Caco-2 (cell line): Measurements from ENCODE around the gene PTGES2. TPM values are rescaled to one million over a fixed set of nuclear protein-coding genes. Genes with fewer than 3 reads are reported as not detected.
"Not testable (repeated sequence)": the region's sequence is repeated elsewhere in the genome, so short reads cannot be mapped to it uniquely, and the experiment has no call there.

Source experiments
- BruUV-seq: library from RNA; stranded (reverse); fragments of 400-500 nt; replicated peaks from 2 replicates; lab custom pipeline; 2021; lab: Mats Ljungman, UMichigan
- CTCF ChIA-PET: fragments of 300-600 bp; sonication (Branson Sonifier 250); formaldehyde crosslinking; loops from one replicate; lab custom pipeline; 2022; ENCODE audit warnings: antibody characterized with exemption; lab: Charles Lee
- POLR2A ChIA-PET: fragments of 300-600 bp; sonication (Branson Sonifier 250); formaldehyde crosslinking; loops from one replicate; lab custom pipeline; 2022; ENCODE audit warnings: antibody characterized with exemption; lab: Charles Lee
- DNase-seq, 2 experiments: peaks; one replicate each; pipeline versions ENCODE4 v3.0.0 to v3.0.0-alpha.2; 2020 to 2022
- H3K27me3 ChIP-seq: replicated peaks from 2 replicates; pipeline ENCODE4 v1.6.0; 2011; ENCODE audit warnings: low read length; ENCODE audit not compliant: control insufficient read depth, insufficient read depth
- H3K36me3 ChIP-seq: 2 replicates; pipeline ENCODE4 v1.5.1; 2011; ENCODE audit warnings: low read length; ENCODE audit not compliant: control insufficient read depth, insufficient read depth
- H3K4me1 ChIP-seq: fragments of 250-450 bp; sonication (Bioruptor Pico); 2 replicates; pipeline ENCODE4 v1.5.1; 2020; ENCODE audit warnings: mild to moderate bottlenecking
- H3K4me3 ChIP-seq: 2 replicates; pipeline ENCODE4 v1.5.1; 2011; ENCODE audit warnings: low read depth, mild to moderate bottlenecking, control low read depth, low read length
- H3K9me3 ChIP-seq: fragments of 250-450 bp; sonication (Bioruptor Pico); 2 replicates; pipeline ENCODE4 v1.5.1; 2020; ENCODE audit warnings: mild to moderate bottlenecking, moderate library complexity
- H3K27ac Mint-ChIP-seq: one replicate; pipeline ENCODE4 v1.8.0; 2022; ENCODE audit warnings: mixed read lengths; ENCODE audit not compliant: unreplicated experiment
- H3K27me3 Mint-ChIP-seq: one replicate; pipeline ENCODE4 v1.8.0; 2022; ENCODE audit warnings: mixed read lengths; ENCODE audit not compliant: insufficient read depth, unreplicated experiment
- H3K36me3 Mint-ChIP-seq: one replicate; pipeline ENCODE4 v1.8.0; 2022; ENCODE audit warnings: mild to moderate bottlenecking, mixed read lengths; ENCODE audit not compliant: insufficient read depth, unreplicated experiment
- H3K4me1 Mint-ChIP-seq: one replicate; pipeline ENCODE4 v1.8.0; 2022; ENCODE audit warnings: low read depth, mixed read lengths; ENCODE audit not compliant: unreplicated experiment
- H3K4me3 Mint-ChIP-seq: one replicate; pipeline ENCODE4 v1.8.0; 2022; ENCODE audit warnings: mild to moderate bottlenecking, moderate library complexity, mixed read lengths; ENCODE audit not compliant: unreplicated experiment
- H3K9me3 Mint-ChIP-seq: one replicate; pipeline ENCODE4 v1.8.0; 2022; ENCODE audit warnings: mixed read lengths; ENCODE audit not compliant: unreplicated experiment
- CTCF ChIP-seq, 2 experiments: fragments of 200-600 bp in 1 of 2; IDR thresholded peaks; 1 replicate in 1 of 2; 2 replicates in 1 of 2; pipeline versions ENCODE4 v1.5.1 to v1.8.0; 2011 to 2022; ENCODE audit warnings: antibody characterized with exemption in 1 of 2, control low read depth in 1 of 2, inconsistent platforms in 1 of 2, low read depth in 1 of 2, low read length in 1 of 2, mild to moderate bottlenecking in 1 of 2, moderate library complexity in 1 of 2; ENCODE audit not compliant: insufficient read depth in 1 of 2, severe bottlenecking in 1 of 2, unreplicated experiment in 1 of 2
- intact Hi-C: fragments of 100-400 bp; cut with micrococcal nuclease; formaldehyde crosslinking; loops from one replicate; pipeline ENCODE4 v1.10.0; 2022; ENCODE audit not compliant: unreplicated experiment
- total RNA-seq: library from RNA; stranded (reverse); gene quantifications from 2 replicates; pipeline ENCODE4 v1.2.3, GENCODE V29; 2022

Gene PTGES2
- total RNA-seq, 1 experiment from 2014 or later, result 123 TPM

DNA sequence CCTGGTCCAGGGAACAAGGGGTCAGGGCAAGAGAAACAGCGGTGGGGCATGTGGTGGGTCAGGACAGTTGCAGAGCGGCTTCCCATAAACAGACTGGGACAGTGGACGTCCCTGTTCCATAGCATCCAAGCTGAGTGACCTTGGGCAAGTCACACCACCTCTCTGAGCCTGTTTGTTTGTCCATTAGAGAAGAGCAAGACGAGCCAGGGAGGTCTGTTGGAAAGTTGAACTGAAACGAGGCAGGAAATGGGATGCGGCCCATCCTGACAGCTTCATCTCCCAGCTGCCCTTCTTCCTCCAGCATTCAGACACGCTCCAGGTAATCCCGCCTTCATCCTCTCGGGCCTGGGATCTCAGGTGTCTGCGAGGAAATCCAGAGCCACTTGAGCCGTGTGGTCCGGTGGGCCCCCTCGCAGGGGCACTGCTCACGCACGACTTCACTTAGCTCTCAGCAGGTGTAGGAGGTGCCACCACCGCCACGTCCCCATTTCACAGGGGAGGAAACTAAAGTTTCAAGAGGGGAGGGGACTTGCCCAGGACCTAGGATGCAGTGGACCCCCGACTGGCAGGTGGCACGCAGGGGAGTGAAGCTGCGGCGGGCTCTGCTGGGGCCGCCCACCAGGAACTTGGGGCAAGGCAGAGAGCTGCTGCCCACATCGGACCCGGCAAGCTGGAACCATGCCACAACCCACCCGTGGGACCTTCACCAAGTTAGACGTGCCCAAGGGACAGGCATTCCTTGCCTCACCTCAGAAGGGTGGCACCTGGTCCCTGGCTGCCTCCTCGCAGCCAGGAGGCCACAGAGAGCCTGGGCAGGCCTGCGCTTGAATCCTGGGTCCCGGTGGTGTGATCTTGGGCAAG lies 13.0 kb downstream of the PTGES2 start:
- CTCF ChIA-PET, result interaction anchor here (0.6 to 0.9 kb wide), 5 partner anchors 10 to 172 kb away, joined by 3 to 4 read pairs (median 3); no protein-coding TSS in a partner anchor

GRCh38 chr9:128113526-128114325 lies 13.8 kb downstream of the PTGES2 start:
- H3K4me1 ChIP-seq, result peaks cover 34% of the 10 kb centered on the region
- peaks cover 69% of the 10 kb centered on the region for H3K36me3 Mint-ChIP-seq
- H3K4me1 Mint-ChIP-seq, result peaks cover 22% of the 10 kb centered on the region
- H3K9me3 Mint-ChIP-seq, result no peaks in the 10 kb centered on the region
- ChIA-PET CTCF (no interaction called here), POLR2A (interaction anchor here (1.3 to 1.7 kb wide), 2 partner anchors 14 to 46 kb away, joined by 3 to 5 read pairs; partner anchors contain the start of gene SLC25A25)
- H3K4me3 Mint-ChIP-seq, result no peak overlapping the region
- no peak for TF ChIP-seq CTCF (IDR thresholded peaks at IDR 0.05; ENCODE audit: insufficient read depth in 1 of 2, low read depth in 1 of 2, low read length in 1 of 2, severe bottlenecking in 1 of 2, unreplicated experiment in 1 of 2)
- no peaks in the 10 kb centered on the region for H3K27me3 Mint-ChIP-seq
- peaks cover 4% of the 10 kb centered on the region for H3K36me3 ChIP-seq
- no peak overlapping the region for H3K4me3 ChIP-seq
- no peaks in the 10 kb centered on the region for H3K27me3 ChIP-seq
- intact Hi-C loops, result no loop called here
- DNase-seq, result peak in 1 of 2 experiments; percentile 38
- H3K27ac Mint-ChIP-seq, result peak overlapping the region; percentile 93
- no peaks in the 10 kb centered on the region; the same call in 1 of the 2 replicates for H3K9me3 ChIP-seq
- BruUV-seq, result no TSS peak

More for the DNA sequence above, 13.0 kb downstream of the PTGES2 start:
- Histone ChIP-seq H3K36me3 (peaks cover 4% of the 10 kb centered on the region), H3K27me3 (no peaks in the 10 kb centered on the region), H3K4me3 (peak overlapping the region; percentile 33), H3K9me3 (no peaks in the 10 kb centered on the region; the same call in 1 of the 2 replicates), H3K4me1 (peaks cover 33% of the 10 kb centered on the region)
- peak in 1 of 2 experiments; percentile 38 for DNase-seq
- peak overlapping the region; percentile 93 for H3K27ac Mint-ChIP-seq
- H3K27me3 Mint-ChIP-seq, result no peaks in the 10 kb centered on the region
- peaks cover 61% of the 10 kb centered on the region for H3K36me3 Mint-ChIP-seq
- BruUV-seq, result TSS peak; percentile 58
- no peak for TF ChIP-seq CTCF (IDR thresholded peaks at IDR 0.05; ENCODE audit: insufficient read depth in 1 of 2, low read depth in 1 of 2, low read length in 1 of 2, severe bottlenecking in 1 of 2, unreplicated experiment in 1 of 2)
- POLR2A ChIA-PET, result interaction anchor here (0.5 to 1.7 kb wide), 5 partner anchors 10 to 47 kb away, joined by 3 to 5 read pairs (median 3); partner anchors contain the start of genes NAIF1 and SLC25A25
- peak overlapping the region; percentile 72 for H3K4me3 Mint-ChIP-seq
- H3K9me3 Mint-ChIP-seq, result no peaks in the 10 kb centered on the region
- intact Hi-C loops, result loop anchor here (5.0 kb wide), 2 partner anchors 47 to 157 kb away; partner anchors contain the start of genes NAIF1 and SLC25A25
- peaks cover 19% of the 10 kb centered on the region for H3K4me1 Mint-ChIP-seq

- peaks cover 37% of the 10 kb centered on the region for H3K4me1 ChIP-seq
- intact Hi-C loops, H3K27ac Mint-ChIP-seq, CTCF ChIA-PET, H3K9me3 Mint-ChIP-seq, H3K9me3 ChIP-seq, H3K4me3 ChIP-seq, BruUV-seq, H3K4me3 Mint-ChIP-seq, H3K36me3 ChIP-seq, H3K27me3 ChIP-seq, H3K27me3 Mint-ChIP-seq: not testable (repeated sequence)
- POLR2A ChIA-PET, result interaction anchor here (0.6 kb wide), 1 partner anchor 33 kb away, joined by 5 read pairs; no protein-coding TSS in a partner anchor
- peak in 1 of 2 experiments; percentile 10 for DNase-seq
- Mint-ChIP-seq H3K4me1 (peaks cover 28% of the 10 kb centered on the region), H3K36me3 (peaks cover 82% of the 10 kb centered on the region)
Measured at GRCh38 chr9:128111726-128112125, 15.8 kb downstream of the PTGES2 start.
